Neural crest cell (in vitro differentiated cells): ENCODE measurements around the gene ISG20. TPM values are rescaled to one million over a fixed set of nuclear protein-coding genes. Genes with fewer than 3 reads are reported as not detected.

Experiments used
- DNase-seq: peaks from one replicate; pipeline ENCODE4 v3.0.0; 2021; ENCODE audit warnings: low read depth, mixed read lengths, low spot score
- H3K27ac Mint-ChIP-seq: one replicate; pipeline ENCODE4 v1.8.0; 2021; ENCODE audit warnings: mild to moderate bottlenecking, mixed read lengths; ENCODE audit not compliant: unreplicated experiment
- H3K27me3 Mint-ChIP-seq: 2 replicates; pipeline ENCODE4 v1.8.0; 2021; ENCODE audit warnings: low read depth, mild to moderate bottlenecking, mixed read lengths
- H3K36me3 Mint-ChIP-seq: 2 replicates; pipeline ENCODE4 v1.8.0; 2021; ENCODE audit warnings: low read depth, mild to moderate bottlenecking, mixed read lengths
- H3K4me1 Mint-ChIP-seq: 2 replicates; pipeline ENCODE4 v1.8.0; 2021; ENCODE audit warnings: mixed read lengths
- H3K4me3 Mint-ChIP-seq: one replicate; pipeline ENCODE4 v1.8.0; 2021; ENCODE audit warnings: mild to moderate bottlenecking, mixed read lengths
- H3K9me3 Mint-ChIP-seq: 2 replicates; pipeline ENCODE4 v1.8.0; 2021; ENCODE audit warnings: mixed read lengths
- total RNA-seq: library from RNA; stranded (reverse); gene quantifications from 2 replicates; pipeline ENCODE4 v1.2.1, GENCODE V29; 2021
- TF ChIP-seq, protein P1 (sequence below): fragments of 200-600 bp; sonication (generic); conservative IDR thresholded peaks from 2 replicates; pipeline ENCODE4 v1.5.0; 2021; ENCODE audit warnings: antibody characterized with exemption, mild to moderate bottlenecking

Gene ISG20
- total RNA-seq, 1 donor from 2014 or later: 1.5 TPM

DNA sequence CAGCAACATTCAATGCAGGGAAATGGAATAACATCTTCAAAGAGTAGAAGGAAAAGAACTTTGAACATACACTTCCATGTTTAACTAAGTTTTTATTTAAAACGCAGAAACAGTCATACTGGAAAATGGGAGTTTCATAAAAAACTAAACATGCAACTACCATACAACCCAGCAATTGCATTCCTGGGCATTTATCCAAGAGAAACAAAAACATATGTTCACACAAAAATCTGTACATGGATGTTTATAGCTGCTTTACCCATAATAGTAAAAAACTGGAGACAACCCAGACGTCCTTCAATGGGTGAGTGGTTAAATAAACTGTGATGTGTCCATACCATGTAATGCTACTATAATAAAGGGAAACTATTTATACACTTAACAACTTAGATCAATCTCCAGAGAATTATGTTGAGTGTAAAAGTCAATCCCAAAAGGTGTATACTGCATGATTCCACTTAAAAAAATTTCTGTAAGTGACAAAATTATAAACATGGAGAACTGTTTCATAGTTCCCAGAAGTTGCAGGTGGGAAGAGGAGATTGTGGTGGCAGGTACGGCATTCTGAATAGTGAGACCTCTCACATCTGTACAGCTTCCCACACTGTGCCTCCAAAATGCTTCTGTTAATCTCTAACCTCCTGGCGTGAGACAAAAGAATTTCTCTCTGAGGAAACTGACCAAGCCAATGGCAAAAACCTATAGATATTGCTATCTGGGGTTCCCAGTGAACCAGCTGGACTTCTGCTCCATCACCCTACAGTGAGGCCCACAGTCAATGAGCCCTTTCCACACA lies 23.1 kb downstream of the ISG20 start:
- H3K9me3 Mint-ChIP-seq: peaks cover 3% of the 10 kb centered on the region
- H3K36me3 Mint-ChIP-seq: no peaks in the 10 kb centered on the region
- H3K27me3 Mint-ChIP-seq: peaks cover 5% of the 10 kb centered on the region
- no peak for DNase-seq
- H3K4me1 Mint-ChIP-seq: no peaks in the 10 kb centered on the region
- no peak overlapping the region for H3K4me3 Mint-ChIP-seq
- H3K27ac Mint-ChIP-seq: no peak overlapping the region
- TF ChIP-seq, protein P1, sequence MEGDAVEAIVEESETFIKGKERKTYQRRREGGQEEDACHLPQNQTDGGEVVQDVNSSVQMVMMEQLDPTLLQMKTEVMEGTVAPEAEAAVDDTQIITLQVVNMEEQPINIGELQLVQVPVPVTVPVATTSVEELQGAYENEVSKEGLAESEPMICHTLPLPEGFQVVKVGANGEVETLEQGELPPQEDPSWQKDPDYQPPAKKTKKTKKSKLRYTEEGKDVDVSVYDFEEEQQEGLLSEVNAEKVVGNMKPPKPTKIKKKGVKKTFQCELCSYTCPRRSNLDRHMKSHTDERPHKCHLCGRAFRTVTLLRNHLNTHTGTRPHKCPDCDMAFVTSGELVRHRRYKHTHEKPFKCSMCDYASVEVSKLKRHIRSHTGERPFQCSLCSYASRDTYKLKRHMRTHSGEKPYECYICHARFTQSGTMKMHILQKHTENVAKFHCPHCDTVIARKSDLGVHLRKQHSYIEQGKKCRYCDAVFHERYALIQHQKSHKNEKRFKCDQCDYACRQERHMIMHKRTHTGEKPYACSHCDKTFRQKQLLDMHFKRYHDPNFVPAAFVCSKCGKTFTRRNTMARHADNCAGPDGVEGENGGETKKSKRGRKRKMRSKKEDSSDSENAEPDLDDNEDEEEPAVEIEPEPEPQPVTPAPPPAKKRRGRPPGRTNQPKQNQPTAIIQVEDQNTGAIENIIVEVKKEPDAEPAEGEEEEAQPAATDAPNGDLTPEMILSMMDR: no peak

DNA sequence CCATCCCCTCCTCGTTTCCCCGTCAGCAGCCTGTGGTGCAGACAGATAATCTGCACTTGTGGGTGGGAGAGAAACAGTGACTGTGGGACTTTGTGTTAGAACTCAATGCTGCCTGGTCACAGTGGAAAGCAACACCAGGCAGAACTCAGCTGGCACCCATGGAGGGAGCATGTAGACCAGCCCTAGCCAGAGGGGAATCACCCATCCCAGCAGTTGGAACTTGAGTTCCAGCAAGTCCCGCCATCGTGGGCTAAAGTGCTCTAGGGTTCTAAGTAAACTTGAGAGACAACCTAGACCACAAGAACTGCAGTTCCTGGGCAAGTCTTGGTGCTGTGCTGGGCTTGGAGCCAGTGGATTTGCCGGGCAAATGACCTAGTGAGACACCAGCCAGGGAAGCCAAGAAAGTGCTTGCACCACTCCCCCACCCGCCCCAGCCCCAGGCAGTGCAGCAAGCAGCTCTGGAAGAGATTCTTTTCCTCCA lies 24.4 kb downstream of the ISG20 start:
- no peak for DNase-seq
- peaks cover 3% of the 10 kb centered on the region for H3K9me3 Mint-ChIP-seq
- TF ChIP-seq, protein P1: no peak
- no peaks in the 10 kb centered on the region for H3K4me1 Mint-ChIP-seq
- H3K4me3 Mint-ChIP-seq: no peak overlapping the region
- H3K27me3 Mint-ChIP-seq: peaks cover 5% of the 10 kb centered on the region
- H3K27ac Mint-ChIP-seq: no peak overlapping the region
- H3K36me3 Mint-ChIP-seq: no peaks in the 10 kb centered on the region

DNA sequence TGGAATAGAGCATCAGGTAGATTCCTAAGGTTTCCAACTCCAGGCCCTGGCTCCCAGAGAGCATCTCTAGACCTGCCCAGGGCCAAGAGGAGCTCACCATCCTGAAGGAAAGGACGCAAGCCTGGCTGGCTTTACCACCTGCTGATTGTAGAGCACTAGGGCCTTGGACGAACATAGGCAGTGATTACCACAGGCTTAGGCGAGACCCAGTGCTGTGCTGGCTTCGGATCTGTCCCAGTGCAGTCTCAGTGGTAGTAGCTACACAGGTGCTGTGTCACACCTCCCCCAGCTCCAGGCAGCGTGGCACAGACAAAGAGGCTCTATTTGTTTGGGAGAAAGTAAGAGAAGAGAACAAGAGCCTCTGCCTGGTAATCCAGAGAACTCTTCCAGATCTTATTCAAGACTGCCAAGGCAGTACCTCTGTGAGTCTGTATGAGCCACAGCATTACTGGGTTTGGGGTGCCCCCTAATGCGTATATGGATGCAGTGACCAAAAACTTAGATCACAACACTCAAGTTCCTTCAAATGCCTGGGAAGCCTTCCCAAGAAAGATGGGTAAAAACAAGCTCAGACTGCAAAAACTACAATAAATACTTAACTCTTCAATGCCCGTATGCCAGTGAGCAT lies 25.4 kb downstream of the ISG20 start:
- peaks cover 8% of the 10 kb centered on the region for H3K9me3 Mint-ChIP-seq
- H3K27me3 Mint-ChIP-seq: peaks cover 13% of the 10 kb centered on the region
- peaks cover 2% of the 10 kb centered on the region for H3K36me3 Mint-ChIP-seq
- no peak overlapping the region for H3K4me3 Mint-ChIP-seq
- DNase-seq: no peak
- TF ChIP-seq, protein P1: no peak
- H3K27ac Mint-ChIP-seq: no peak overlapping the region
- H3K4me1 Mint-ChIP-seq: no peaks in the 10 kb centered on the region

DNA sequence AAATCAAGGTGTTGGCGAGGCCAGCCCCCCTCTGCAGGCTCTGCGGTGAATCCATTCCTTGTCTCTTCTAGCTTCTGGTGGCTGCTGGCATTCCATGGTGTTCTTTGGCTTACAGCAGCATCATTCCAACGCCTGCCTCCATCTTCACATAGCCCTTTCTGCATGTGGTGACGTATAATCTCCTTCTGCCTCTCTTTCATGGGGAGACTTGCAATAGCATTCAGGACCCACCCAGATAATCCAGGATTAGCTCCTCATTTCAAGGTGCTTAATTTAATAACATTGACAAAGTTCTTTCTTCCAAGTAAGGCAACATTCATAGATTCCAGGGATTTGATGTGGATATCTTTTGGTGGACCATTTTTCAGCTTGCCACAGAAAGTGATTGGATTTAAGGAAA lies 35.8 kb downstream of the ISG20 start:
- Mint-ChIP-seq H3K4me3 (no peak overlapping the region), H3K27me3 (peaks cover 42% of the 10 kb centered on the region), H3K9me3 (peaks cover 5% of the 10 kb centered on the region), H3K36me3 (no peaks in the 10 kb centered on the region), H3K27ac (no peak overlapping the region), H3K4me1 (no peaks in the 10 kb centered on the region)
- DNase-seq: no peak
- TF ChIP-seq, protein P1: no peak

DNA sequence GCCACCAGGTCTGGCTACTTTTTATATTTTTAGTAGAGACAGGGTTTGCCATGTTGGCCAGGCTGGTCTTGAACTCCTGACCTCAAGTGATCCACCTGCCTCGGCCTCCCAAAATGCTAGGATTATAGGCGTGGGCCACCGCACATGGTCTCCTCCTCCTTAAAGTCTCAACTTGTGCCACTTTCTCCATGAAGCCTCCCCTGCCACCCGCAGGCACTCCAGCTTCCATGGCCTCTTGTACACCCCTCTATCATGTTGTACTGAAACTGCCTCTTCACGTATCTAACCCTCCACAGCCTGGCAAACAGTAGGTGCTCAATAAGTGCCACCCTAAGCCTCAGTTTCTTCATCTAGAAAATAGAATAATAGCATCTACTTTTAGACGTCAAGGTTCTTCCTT lies 39.9 kb downstream of the ISG20 start:
- no peak overlapping the region for H3K4me3 Mint-ChIP-seq
- H3K36me3 Mint-ChIP-seq: no peaks in the 10 kb centered on the region
- no peak for DNase-seq
- H3K27me3 Mint-ChIP-seq: peaks cover 14% of the 10 kb centered on the region
- TF ChIP-seq, protein P1: no peak
- H3K27ac Mint-ChIP-seq: no peak overlapping the region
- peaks cover 3% of the 10 kb centered on the region for H3K4me1 Mint-ChIP-seq
- no peaks in the 10 kb centered on the region for H3K9me3 Mint-ChIP-seq
